ENCODE data around the gene RPP30.
A peak's percentile ranks its signal among the peaks of the same experiment; 100 is the strongest.
"Not testable (repeated sequence)": the region's sequence is repeated elsewhere in the genome, so short reads cannot be mapped to it uniquely, and the experiment has no call there.

RPP30 gene

DNA sequence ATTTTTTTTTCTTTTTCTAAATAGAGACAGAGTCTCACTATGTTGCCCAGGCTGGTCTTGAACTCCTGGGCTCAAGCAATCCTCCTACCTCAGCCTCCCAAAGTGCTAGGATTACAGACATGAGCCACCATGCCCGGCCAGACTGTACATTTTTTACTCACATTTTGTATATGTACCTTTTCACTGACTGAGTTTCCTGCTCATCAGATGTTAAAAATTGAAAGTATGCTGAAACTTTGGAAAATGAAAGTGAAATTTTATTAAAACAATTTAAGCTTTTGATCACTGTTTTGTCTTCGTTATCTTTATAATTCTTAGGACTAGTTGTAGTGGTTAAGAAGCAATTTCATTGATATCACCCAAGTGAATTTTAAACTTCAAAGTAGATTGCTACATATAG is 25.1 kb downstream of the RPP30 start:
- not testable (repeated sequence) for H3K27me3 ChIP-seq (ENCODE audit: control insufficient read depth, insufficient read depth, low read length); H3K4me1 ChIP-seq (ENCODE audit: control insufficient read depth, insufficient read depth, low read length); H3K9me3 ChIP-seq (ENCODE audit: control insufficient read depth, insufficient read depth, low read length); H3K36me3 ChIP-seq (ENCODE audit: control insufficient read depth, insufficient read depth, low read length); DNase-seq (ENCODE audit: low read depth, low spot score); H3K27ac ChIP-seq (ENCODE audit: low read length); H3K4me3 ChIP-seq (ENCODE audit: low read length)
- WGBS (ENCODE audit: insufficient coverage, insufficient read length), result no CpG with 5 or more reads among the region's 2 CpGs

DNA sequence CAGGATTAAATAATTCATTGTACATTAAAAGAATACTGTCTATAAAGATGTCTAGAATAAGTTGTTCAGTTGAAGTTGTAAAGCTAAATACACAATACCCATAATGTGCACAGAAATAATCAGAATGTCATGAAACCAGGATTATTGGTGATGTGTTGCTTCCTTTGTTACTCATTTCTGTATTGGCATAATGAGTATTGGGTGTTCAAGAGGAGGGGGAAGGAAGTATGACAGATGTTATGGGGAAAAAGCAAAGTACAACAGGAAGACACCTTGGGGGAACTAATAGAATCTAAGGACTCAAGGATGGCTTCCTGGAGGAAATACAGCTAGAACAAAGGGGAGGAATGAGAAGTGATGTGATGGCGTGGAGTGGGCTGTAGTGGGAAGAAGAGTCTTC is 34.2 kb downstream of the RPP30 start:
- H3K36me3 ChIP-seq (ENCODE audit: control insufficient read depth, insufficient read depth, low read length), result peaks cover 2% of the 10 kb centered on the region; the same call in 1 of the 2 replicates
- H3K4me3 ChIP-seq (ENCODE audit: low read length), result no peak overlapping the region
- H3K27ac ChIP-seq (ENCODE audit: low read length), result no peak overlapping the region
- H3K27me3 ChIP-seq (ENCODE audit: control insufficient read depth, insufficient read depth, low read length), result no peaks in the 10 kb centered on the region
- no peak for DNase-seq (ENCODE audit: low read depth, low spot score)
- no peaks in the 10 kb centered on the region for H3K9me3 ChIP-seq (ENCODE audit: control insufficient read depth, insufficient read depth, low read length)
- WGBS (ENCODE audit: insufficient coverage, insufficient read length), result no CpG with 5 or more reads among the region's 1 CpG
- no peaks in the 10 kb centered on the region for H3K4me1 ChIP-seq (ENCODE audit: control insufficient read depth, insufficient read depth, low read length)

DNA sequence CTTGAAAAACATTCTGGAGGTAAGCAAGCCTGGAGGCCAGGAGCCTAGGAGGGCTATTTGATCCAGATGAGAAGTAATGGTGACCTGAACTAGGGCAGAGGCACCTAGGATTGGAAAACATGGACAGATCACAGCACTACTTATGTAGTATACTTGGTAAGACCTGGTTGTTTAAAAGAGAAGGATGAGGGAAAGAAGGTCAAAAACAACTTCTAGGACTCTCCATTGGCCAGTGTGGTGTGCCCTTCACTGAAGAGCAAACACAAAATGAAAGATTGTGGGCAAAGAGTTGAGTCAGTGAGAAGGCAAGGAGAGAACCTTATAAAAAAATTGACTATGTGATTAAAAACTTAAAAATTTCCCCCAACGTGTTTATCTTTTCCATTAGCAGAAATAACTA is 34.8 kb downstream of the RPP30 start:
- no peak overlapping the region for H3K27ac ChIP-seq (ENCODE audit: low read length)
- H3K36me3 ChIP-seq (ENCODE audit: control insufficient read depth, insufficient read depth, low read length), result peaks cover 2% of the 10 kb centered on the region; the same call in 1 of the 2 replicates
- no peaks in the 10 kb centered on the region for H3K9me3 ChIP-seq (ENCODE audit: control insufficient read depth, insufficient read depth, low read length)
- no peak overlapping the region for H3K4me3 ChIP-seq (ENCODE audit: low read length)
- H3K4me1 ChIP-seq (ENCODE audit: control insufficient read depth, insufficient read depth, low read length), result no peaks in the 10 kb centered on the region
- WGBS (ENCODE audit: insufficient coverage, insufficient read length), result no CpG with 5 or more reads among the region's 1 CpG
- DNase-seq (ENCODE audit: low read depth, low spot score), result no peak
- H3K27me3 ChIP-seq (ENCODE audit: control insufficient read depth, insufficient read depth, low read length), result no peaks in the 10 kb centered on the region

- H3K27ac ChIP-seq (ENCODE audit: low read length), result no peak overlapping the region
- H3K4me3 ChIP-seq (ENCODE audit: low read length), result no peak overlapping the region
- H3K4me1 ChIP-seq (ENCODE audit: control insufficient read depth, insufficient read depth, low read length), result no peaks in the 10 kb centered on the region
- no peaks in the 10 kb centered on the region for H3K36me3 ChIP-seq (ENCODE audit: control insufficient read depth, insufficient read depth, low read length)
- H3K27me3 ChIP-seq (ENCODE audit: control insufficient read depth, insufficient read depth, low read length), result peaks cover 15% of the 10 kb centered on the region
- DNase-seq (ENCODE audit: low read depth, low spot score), result peak; percentile 39
- WGBS (ENCODE audit: insufficient coverage, insufficient read length), result no CpG with 5 or more reads among the region's 12 CpGs
- H3K9me3 ChIP-seq (ENCODE audit: control insufficient read depth, insufficient read depth, low read length), result no peaks in the 10 kb centered on the region
Measured at GRCh38 chr10:90911133-90912051, 39.6 kb downstream of the RPP30 start.

GRCh38 chr10:90912174-90912573 is 40.4 kb downstream of the RPP30 start:
- Histone ChIP-seq H3K27ac (ENCODE audit: low read length) (no peak overlapping the region), H3K27me3 (ENCODE audit: control insufficient read depth, insufficient read depth, low read length) (peaks cover 21% of the 10 kb centered on the region), H3K36me3 (ENCODE audit: control insufficient read depth, insufficient read depth, low read length) (no peaks in the 10 kb centered on the region), H3K4me1 (ENCODE audit: control insufficient read depth, insufficient read depth, low read length) (no peaks in the 10 kb centered on the region), H3K4me3 (ENCODE audit: low read length) (no peak overlapping the region), H3K9me3 (ENCODE audit: control insufficient read depth, insufficient read depth, low read length) (no peaks in the 10 kb centered on the region)
- no peak for DNase-seq (ENCODE audit: low read depth, low spot score)
- WGBS (ENCODE audit: insufficient coverage, insufficient read length), result no CpG with 5 or more reads among the region's 4 CpGs

GRCh38 chr10:90912854-90913479 is 41.2 kb downstream of the RPP30 start:
- H3K36me3 ChIP-seq (ENCODE audit: control insufficient read depth, insufficient read depth, low read length), result no peaks in the 10 kb centered on the region
- no CpG with 5 or more reads among the region's 7 CpGs for WGBS (ENCODE audit: insufficient coverage, insufficient read length)
- H3K9me3 ChIP-seq (ENCODE audit: control insufficient read depth, insufficient read depth, low read length), result no peaks in the 10 kb centered on the region
- no peaks in the 10 kb centered on the region for H3K4me1 ChIP-seq (ENCODE audit: control insufficient read depth, insufficient read depth, low read length)
- peaks cover 22% of the 10 kb centered on the region for H3K27me3 ChIP-seq (ENCODE audit: control insufficient read depth, insufficient read depth, low read length)
- no peak overlapping the region for H3K27ac ChIP-seq (ENCODE audit: low read length)
- H3K4me3 ChIP-seq (ENCODE audit: low read length), result no peak overlapping the region
- no peak for DNase-seq (ENCODE audit: low read depth, low spot score)

GRCh38 chr10:90913774-90914420 is 42.1 kb downstream of the RPP30 start:
- no peaks in the 10 kb centered on the region for H3K36me3 ChIP-seq (ENCODE audit: control insufficient read depth, insufficient read depth, low read length)
- no peaks in the 10 kb centered on the region for H3K9me3 ChIP-seq (ENCODE audit: control insufficient read depth, insufficient read depth, low read length)
- no CpG with 5 or more reads among the region's 2 CpGs for WGBS (ENCODE audit: insufficient coverage, insufficient read length)
- H3K4me3 ChIP-seq (ENCODE audit: low read length), result no peak overlapping the region
- no peak for DNase-seq (ENCODE audit: low read depth, low spot score)
- no peak overlapping the region for H3K27ac ChIP-seq (ENCODE audit: low read length)
- H3K4me1 ChIP-seq (ENCODE audit: control insufficient read depth, insufficient read depth, low read length), result no peaks in the 10 kb centered on the region
- H3K27me3 ChIP-seq (ENCODE audit: control insufficient read depth, insufficient read depth, low read length), result peaks cover 29% of the 10 kb centered on the region

DNA sequence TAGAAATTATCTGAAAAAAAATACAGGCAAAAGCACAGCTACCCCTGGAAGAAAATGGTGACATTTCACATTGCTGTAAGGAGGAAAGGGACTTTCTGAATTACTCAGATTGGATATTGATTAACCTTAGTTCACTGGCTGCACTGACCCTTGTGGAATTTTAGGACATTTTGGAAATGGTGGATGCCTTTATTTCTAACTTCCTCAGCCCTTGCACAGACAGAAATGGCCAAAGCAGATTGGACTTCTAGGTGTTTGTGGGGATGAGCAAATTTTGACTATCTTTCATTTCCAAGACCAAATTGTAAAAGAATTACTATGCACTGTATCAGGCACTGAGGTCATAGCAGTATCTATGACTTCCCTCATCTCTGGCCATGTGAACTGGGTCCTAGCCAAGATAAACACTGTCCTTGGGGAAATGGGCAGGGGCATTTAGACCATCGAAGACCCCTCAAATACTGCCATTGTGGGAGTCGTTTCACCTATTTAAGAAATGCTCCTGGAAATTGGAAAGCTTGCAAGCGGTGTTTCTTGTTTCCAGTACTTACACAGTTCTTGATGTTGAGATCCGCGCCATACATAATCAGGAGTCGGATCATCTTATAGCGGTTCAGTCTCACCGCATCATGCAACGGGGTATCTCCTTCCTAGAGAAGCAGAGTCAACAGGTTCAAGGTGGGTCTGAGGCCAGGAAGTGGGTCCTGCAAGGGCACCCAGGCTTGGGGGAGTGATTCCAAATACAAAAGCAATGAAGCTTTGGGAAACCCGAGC is 43.4 kb downstream of the RPP30 start:
- Histone ChIP-seq H3K27ac (ENCODE audit: low read length) (no peak overlapping the region), H3K4me3 (ENCODE audit: low read length) (no peak overlapping the region), H3K9me3 (ENCODE audit: control insufficient read depth, insufficient read depth, low read length) (no peaks in the 10 kb centered on the region), H3K27me3 (ENCODE audit: control insufficient read depth, insufficient read depth, low read length) (peaks cover 38% of the 10 kb centered on the region), H3K4me1 (ENCODE audit: control insufficient read depth, insufficient read depth, low read length) (no peaks in the 10 kb centered on the region), H3K36me3 (ENCODE audit: control insufficient read depth, insufficient read depth, low read length) (no peaks in the 10 kb centered on the region)
- DNase-seq (ENCODE audit: low read depth, low spot score), result no peak
- WGBS (ENCODE audit: insufficient coverage, insufficient read length), result no CpG with 5 or more reads among the region's 10 CpGs

DNA sequence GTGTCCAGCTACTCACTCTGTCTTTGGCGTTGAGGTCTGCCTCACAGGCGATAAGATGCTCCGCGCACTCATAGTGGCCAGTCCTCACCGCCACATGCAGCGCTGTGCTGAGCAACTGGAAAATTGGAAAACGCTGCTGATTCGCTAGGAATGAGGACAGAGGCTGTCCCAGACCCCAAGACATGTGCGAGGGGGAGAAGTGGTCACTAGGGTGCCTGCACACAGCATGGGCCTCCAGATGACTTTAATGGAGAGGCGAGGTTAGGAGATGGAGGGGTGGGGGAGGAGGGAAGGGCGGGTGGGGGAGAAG is 43.9 kb downstream of the RPP30 start:
- Histone ChIP-seq H3K36me3 (ENCODE audit: control insufficient read depth, insufficient read depth, low read length) (no peaks in the 10 kb centered on the region), H3K4me3 (ENCODE audit: low read length) (no peak overlapping the region), H3K27me3 (ENCODE audit: control insufficient read depth, insufficient read depth, low read length) (peaks cover 40% of the 10 kb centered on the region), H3K9me3 (ENCODE audit: control insufficient read depth, insufficient read depth, low read length) (no peaks in the 10 kb centered on the region), H3K4me1 (ENCODE audit: control insufficient read depth, insufficient read depth, low read length) (no peaks in the 10 kb centered on the region), H3K27ac (ENCODE audit: low read length) (no peak overlapping the region)
- 100% methylated on average over 1 of the region's 11 CpGs for WGBS (ENCODE audit: insufficient coverage, insufficient read length)
- no peak for DNase-seq (ENCODE audit: low read depth, low spot score)

All from iPS DF 6.9 (cell line).